Measurements from ENCODE around the gene MCRS1. TPM values are rescaled to one million over a fixed set of nuclear protein-coding genes. Genes with fewer than 3 reads are reported as not detected.
A peak's percentile ranks its signal among the peaks of the same experiment; 100 is the strongest.

Gene MCRS1
- total and polyA plus RNA-seq, 11 donors: 64.2 to 122 (median 87.9) TPM

- DNase-seq: peak in 4 of 5 donors; percentile 48 to 75 (median 48)
Observed at GRCh38 chr12:49582850-49583249, 14.9 kb upstream of the MCRS1 start.

GRCh38 chr12:49582201-49582600, 14.3 kb upstream of the MCRS1 start:
- DNase-seq: no peak
- Histone ChIP-seq H3K4me3 (no peak overlapping the region), H3K4me1 (peaks cover 0 to 62% (median 30%) of the 10 kb centered on the region in 12 donors), H3K27me3 (no peaks in the 10 kb centered on the region), H3K9me3 (no peaks in the 10 kb centered on the region), H3K36me3 (peaks cover 0 to 3% (median 0%) of the 10 kb centered on the region in 9 donors), H3K27ac (peak overlapping the region in 6 of 12 donors; percentile 3 to 77 (median 41))
- ATAC-seq: no peak
- WGBS, 4 donors: 83 to 100% (median 89%) methylated on average over 1 of the region's 1 CpG
- no peak for TF ChIP-seq CTCF (IDR thresholded peaks at IDR 0.05)
- TF ChIP-seq POLR2A (IDR thresholded peaks at IDR 0.05): no peak
- intact Hi-C loops (cut with DNase I): loop anchor here in 8 of 10 donors (2.0 to 5.0 kb wide), 5 partner anchors 35 to 225 kb away; partner anchors contain the start of genes PRPF40B (in 3 of the 8) and SPATS2 (in 1 of the 8)

More at GRCh38 chr12:49582850-49583249, 14.9 kb upstream of the MCRS1 start:
- peak overlapping the region in 10 of 12 donors; percentile 8 to 77 (median 40) for H3K27ac ChIP-seq
- no peak overlapping the region for H3K4me3 ChIP-seq
- H3K4me1 ChIP-seq: peaks cover 0 to 62% (median 30%) of the 10 kb centered on the region in 12 donors
- ATAC-seq: peak; percentile 56 to 75 (median 64)
- H3K36me3 ChIP-seq: peaks cover 0 to 3% (median 0%) of the 10 kb centered on the region in 9 donors
- 34 to 43% (median 38%) methylated on average over 4 of the region's 4 CpGs for WGBS, 4 donors
- intact Hi-C loops (cut with DNase I): loop anchor here in 8 of 10 donors (2.0 to 5.0 kb wide), 5 partner anchors 36 to 226 kb away; partner anchors contain the start of genes PRPF40B (in 3 of the 8) and SPATS2 (in 1 of the 8)
- no peaks in the 10 kb centered on the region for H3K27me3 ChIP-seq
- no peak for TF ChIP-seq POLR2A (IDR thresholded peaks at IDR 0.05)
- TF ChIP-seq CTCF (IDR thresholded peaks at IDR 0.05): no peak
- H3K9me3 ChIP-seq: no peaks in the 10 kb centered on the region

DNA sequence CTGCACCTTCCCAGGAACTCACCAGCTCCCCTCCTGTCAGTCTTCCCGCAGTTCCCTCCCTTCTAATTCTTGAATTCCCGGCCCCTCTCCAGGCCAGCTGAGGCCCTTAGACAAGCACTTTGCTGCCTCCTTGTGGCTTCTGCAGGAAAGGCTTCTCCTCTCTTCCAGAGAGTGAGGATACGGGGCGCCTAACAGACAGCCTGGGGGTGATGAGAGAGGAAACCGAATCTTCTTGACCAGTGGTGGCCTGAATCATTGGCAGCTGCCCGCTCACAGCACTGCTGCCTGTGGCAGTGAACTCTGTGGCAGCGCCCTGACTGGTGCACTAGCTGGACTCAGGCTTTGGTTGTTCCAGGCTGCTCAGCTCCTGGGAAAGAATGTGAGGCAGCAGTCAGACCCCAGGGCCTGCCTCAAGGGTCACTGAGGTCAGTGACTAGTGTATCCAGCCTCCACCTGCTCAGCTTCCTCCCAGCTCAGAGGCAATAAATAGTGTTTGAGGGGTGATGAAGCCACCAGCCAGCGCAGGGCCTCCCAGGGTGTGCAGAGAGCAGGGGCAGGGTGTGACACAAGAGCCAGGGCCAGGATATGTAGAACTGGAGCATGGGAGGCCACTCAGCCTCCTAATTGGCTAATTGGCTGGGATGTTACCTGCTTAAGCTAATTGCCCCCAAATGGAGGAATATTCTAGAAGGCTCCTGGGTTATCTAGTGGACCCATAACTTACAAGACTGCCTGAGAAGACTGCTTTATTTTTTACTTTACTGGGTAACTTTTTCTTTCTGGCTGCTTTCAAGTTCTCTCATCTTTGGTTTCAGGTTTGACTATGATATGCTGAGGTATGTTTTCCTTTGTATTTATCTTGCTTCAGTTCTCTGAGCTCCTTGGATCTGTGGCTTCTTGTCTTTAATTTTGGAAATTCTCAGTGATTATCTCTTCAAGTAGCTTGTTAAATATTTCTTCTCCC, 12.9 kb upstream of the MCRS1 start:
- DNase-seq (peak in 4 of 5 donors; percentile 76 to 83 (median 80)), ATAC-seq (peak; percentile 68 to 80 (median 79))
- 20 to 35% (median 27%) methylated on average over 8 of the region's 8 CpGs for WGBS, 4 donors
- Histone ChIP-seq H3K27ac (peak overlapping the region in 9 of 12 donors; percentile 16 to 77 (median 36)), H3K36me3 (peaks cover 0 to 4% (median 0%) of the 10 kb centered on the region in 9 donors), H3K9me3 (no peaks in the 10 kb centered on the region), H3K4me1 (peaks cover 0 to 57% (median 30%) of the 10 kb centered on the region in 12 donors), H3K27me3 (no peaks in the 10 kb centered on the region), H3K4me3 (no peak overlapping the region)
- intact Hi-C loops (cut with DNase I): loop anchor here in 8 of 10 donors (1.0 to 5.0 kb wide), 7 partner anchors 27 to 224 kb away; partner anchors contain the start of genes PRPF40B (in 2 of the 8) and SPATS2 (in 1 of the 8)
- no peak for TF ChIP-seq POLR2A (IDR thresholded peaks at IDR 0.05)
- peak; percentile 67 to 88 (median 79) for TF ChIP-seq CTCF (IDR thresholded peaks at IDR 0.05)
